Measurements from ENCODE around the gene FLVCR2.

FLVCR2 gene

GRCh38 chr14:75643985-75644384, 65.6 kb downstream of the FLVCR2 start:
- Histone ChIP-seq H3K27ac (ENCODE audit: insufficient read depth, low read length, poor library complexity, severe bottlenecking) (no peak overlapping the region), H3K36me3 (ENCODE audit: control insufficient read depth, insufficient read depth, low read length) (peaks cover 16% of the 10 kb centered on the region), H3K4me1 (ENCODE audit: control insufficient read depth, insufficient read depth, low read length, poor library complexity, severe bottlenecking) (no peaks in the 10 kb centered on the region), H3K4me3 (ENCODE audit: insufficient read depth, low read depth, low read length, poor library complexity, severe bottlenecking) (no peak overlapping the region), H3K9me3 (ENCODE audit: control insufficient read depth, low read length) (no peaks in the 10 kb centered on the region), H3K27me3 (replicated peaks; ENCODE audit: control insufficient read depth, insufficient read depth, low read length, poor library complexity, severe bottlenecking) (no peaks in the 10 kb centered on the region)
- no peak for DNase-seq

GRCh38 chr14:75645056-75645455, 66.6 kb downstream of the FLVCR2 start:
- Histone ChIP-seq H3K9me3 (ENCODE audit: control insufficient read depth, low read length) (no peaks in the 10 kb centered on the region), H3K4me1 (ENCODE audit: control insufficient read depth, insufficient read depth, low read length, poor library complexity, severe bottlenecking) (no peaks in the 10 kb centered on the region), H3K4me3 (ENCODE audit: insufficient read depth, low read depth, low read length, poor library complexity, severe bottlenecking) (no peak overlapping the region), H3K36me3 (ENCODE audit: control insufficient read depth, insufficient read depth, low read length) (peaks cover 26% of the 10 kb centered on the region), H3K27me3 (replicated peaks; ENCODE audit: control insufficient read depth, insufficient read depth, low read length, poor library complexity, severe bottlenecking) (no peaks in the 10 kb centered on the region), H3K27ac (ENCODE audit: insufficient read depth, low read length, poor library complexity, severe bottlenecking) (no peak overlapping the region)
- no peak for DNase-seq

- H3K9me3 ChIP-seq (ENCODE audit: control insufficient read depth, low read length), result no peaks in the 10 kb centered on the region
- no peak for DNase-seq
- no peak overlapping the region for H3K27ac ChIP-seq (ENCODE audit: insufficient read depth, low read length, poor library complexity, severe bottlenecking)
- no peaks in the 10 kb centered on the region for H3K4me1 ChIP-seq (ENCODE audit: control insufficient read depth, insufficient read depth, low read length, poor library complexity, severe bottlenecking)
- H3K4me3 ChIP-seq (ENCODE audit: insufficient read depth, low read depth, low read length, poor library complexity, severe bottlenecking), result no peak overlapping the region
- H3K27me3 ChIP-seq (replicated peaks; ENCODE audit: control insufficient read depth, insufficient read depth, low read length, poor library complexity, severe bottlenecking), result no peaks in the 10 kb centered on the region
- peaks cover 41% of the 10 kb centered on the region for H3K36me3 ChIP-seq (ENCODE audit: control insufficient read depth, insufficient read depth, low read length)
These were observed 68.3 kb downstream of the FLVCR2 start for GRCh38 chr14:75646762-75647161.

GRCh38 chr14:75647640-75648039, 69.2 kb downstream of the FLVCR2 start:
- no peak for DNase-seq
- H3K27ac ChIP-seq (ENCODE audit: insufficient read depth, low read length, poor library complexity, severe bottlenecking), result no peak overlapping the region

GRCh38 chr14:75648066-75648838, 69.8 kb downstream of the FLVCR2 start:
- Histone ChIP-seq H3K9me3 (ENCODE audit: control insufficient read depth, low read length) (no peaks in the 10 kb centered on the region), H3K36me3 (ENCODE audit: control insufficient read depth, insufficient read depth, low read length) (peaks cover 45% of the 10 kb centered on the region), H3K4me1 (ENCODE audit: control insufficient read depth, insufficient read depth, low read length, poor library complexity, severe bottlenecking) (no peaks in the 10 kb centered on the region), H3K27ac (ENCODE audit: insufficient read depth, low read length, poor library complexity, severe bottlenecking) (no peak overlapping the region), H3K4me3 (ENCODE audit: insufficient read depth, low read depth, low read length, poor library complexity, severe bottlenecking) (no peak overlapping the region), H3K27me3 (replicated peaks; ENCODE audit: control insufficient read depth, insufficient read depth, low read length, poor library complexity, severe bottlenecking) (no peaks in the 10 kb centered on the region)
- DNase-seq, result no peak

More at GRCh38 chr14:75647640-75648039, 69.2 kb downstream of the FLVCR2 start:
- Histone ChIP-seq H3K9me3 (ENCODE audit: control insufficient read depth, low read length) (no peaks in the 10 kb centered on the region), H3K27me3 (replicated peaks; ENCODE audit: control insufficient read depth, insufficient read depth, low read length, poor library complexity, severe bottlenecking) (no peaks in the 10 kb centered on the region), H3K36me3 (ENCODE audit: control insufficient read depth, insufficient read depth, low read length) (peaks cover 45% of the 10 kb centered on the region), H3K4me1 (ENCODE audit: control insufficient read depth, insufficient read depth, low read length, poor library complexity, severe bottlenecking) (no peaks in the 10 kb centered on the region), H3K4me3 (ENCODE audit: insufficient read depth, low read depth, low read length, poor library complexity, severe bottlenecking) (no peak overlapping the region)

GRCh38 chr14:75649337-75649736, 70.9 kb downstream of the FLVCR2 start:
- Histone ChIP-seq H3K27me3 (replicated peaks; ENCODE audit: control insufficient read depth, insufficient read depth, low read length, poor library complexity, severe bottlenecking) (no peaks in the 10 kb centered on the region), H3K36me3 (ENCODE audit: control insufficient read depth, insufficient read depth, low read length) (peaks cover 45% of the 10 kb centered on the region), H3K4me3 (ENCODE audit: insufficient read depth, low read depth, low read length, poor library complexity, severe bottlenecking) (no peak overlapping the region), H3K4me1 (ENCODE audit: control insufficient read depth, insufficient read depth, low read length, poor library complexity, severe bottlenecking) (no peaks in the 10 kb centered on the region), H3K27ac (ENCODE audit: insufficient read depth, low read length, poor library complexity, severe bottlenecking) (no peak overlapping the region), H3K9me3 (ENCODE audit: control insufficient read depth, low read length) (no peaks in the 10 kb centered on the region)
- DNase-seq, result no peak

- Histone ChIP-seq H3K36me3 (ENCODE audit: control insufficient read depth, insufficient read depth, low read length) (peaks cover 45% of the 10 kb centered on the region), H3K4me1 (ENCODE audit: control insufficient read depth, insufficient read depth, low read length, poor library complexity, severe bottlenecking) (no peaks in the 10 kb centered on the region)
These were observed 71.4 kb downstream of the FLVCR2 start for GRCh38 chr14:75649773-75650172.

GRCh38 chr14:75650253-75651058, 72.0 kb downstream of the FLVCR2 start:
- H3K27ac ChIP-seq (ENCODE audit: insufficient read depth, low read length, poor library complexity, severe bottlenecking), result no peak overlapping the region
- no peak for DNase-seq
- H3K27me3 ChIP-seq (replicated peaks; ENCODE audit: control insufficient read depth, insufficient read depth, low read length, poor library complexity, severe bottlenecking), result no peaks in the 10 kb centered on the region
- no peak overlapping the region for H3K4me3 ChIP-seq (ENCODE audit: insufficient read depth, low read depth, low read length, poor library complexity, severe bottlenecking)
- no peaks in the 10 kb centered on the region for H3K4me1 ChIP-seq (ENCODE audit: control insufficient read depth, insufficient read depth, low read length, poor library complexity, severe bottlenecking)
- H3K9me3 ChIP-seq (ENCODE audit: control insufficient read depth, low read length), result no peaks in the 10 kb centered on the region
- peaks cover 45% of the 10 kb centered on the region for H3K36me3 ChIP-seq (ENCODE audit: control insufficient read depth, insufficient read depth, low read length)

More at GRCh38 chr14:75649773-75650172, 71.4 kb downstream of the FLVCR2 start:
- Histone ChIP-seq H3K4me3 (ENCODE audit: insufficient read depth, low read depth, low read length, poor library complexity, severe bottlenecking) (no peak overlapping the region), H3K27me3 (replicated peaks; ENCODE audit: control insufficient read depth, insufficient read depth, low read length, poor library complexity, severe bottlenecking) (no peaks in the 10 kb centered on the region), H3K9me3 (ENCODE audit: control insufficient read depth, low read length) (no peaks in the 10 kb centered on the region), H3K27ac (ENCODE audit: insufficient read depth, low read length, poor library complexity, severe bottlenecking) (no peak overlapping the region)
- no peak for DNase-seq

GRCh38 chr14:75653563-75653962, 75.1 kb downstream of the FLVCR2 start:
- DNase-seq, result no peak
- Histone ChIP-seq H3K27me3 (replicated peaks; ENCODE audit: control insufficient read depth, insufficient read depth, low read length, poor library complexity, severe bottlenecking) (no peaks in the 10 kb centered on the region), H3K36me3 (ENCODE audit: control insufficient read depth, insufficient read depth, low read length) (peaks cover 29% of the 10 kb centered on the region), H3K4me1 (ENCODE audit: control insufficient read depth, insufficient read depth, low read length, poor library complexity, severe bottlenecking) (no peaks in the 10 kb centered on the region), H3K4me3 (ENCODE audit: insufficient read depth, low read depth, low read length, poor library complexity, severe bottlenecking) (no peak overlapping the region), H3K27ac (ENCODE audit: insufficient read depth, low read length, poor library complexity, severe bottlenecking) (no peak overlapping the region), H3K9me3 (ENCODE audit: control insufficient read depth, low read length) (no peaks in the 10 kb centered on the region)

GRCh38 chr14:75654127-75654732, 75.8 kb downstream of the FLVCR2 start:
- Histone ChIP-seq H3K27me3 (replicated peaks; ENCODE audit: control insufficient read depth, insufficient read depth, low read length, poor library complexity, severe bottlenecking) (no peaks in the 10 kb centered on the region), H3K4me1 (ENCODE audit: control insufficient read depth, insufficient read depth, low read length, poor library complexity, severe bottlenecking) (no peaks in the 10 kb centered on the region), H3K36me3 (ENCODE audit: control insufficient read depth, insufficient read depth, low read length) (peaks cover 28% of the 10 kb centered on the region), H3K27ac (ENCODE audit: insufficient read depth, low read length, poor library complexity, severe bottlenecking) (no peak overlapping the region), H3K9me3 (ENCODE audit: control insufficient read depth, low read length) (no peaks in the 10 kb centered on the region), H3K4me3 (ENCODE audit: insufficient read depth, low read depth, low read length, poor library complexity, severe bottlenecking) (no peak overlapping the region)
- peak; percentile 57 to 68 (median 57) for DNase-seq
